Subcutaneous adipose tissue (tissue), 4 donors: Measurements from ENCODE around the gene ANKRD17. TPM values are rescaled to one million over a fixed set of nuclear protein-coding genes. Genes with fewer than 3 reads are reported as not detected.

Experiments used
- CTCF ChIP-seq: fragments of 450-650 bp; IDR thresholded peaks from one replicate; pipeline ENCODE4 v1.5.1; 2016; ENCODE audit warnings: low read depth, mild to moderate bottlenecking, control low read depth, antibody characterized with exemption, moderate library complexity
- total RNA-seq, 4 donors: library from RNA; depleted of rRNA; stranded (reverse); fragments of >200 nt; gene quantifications; one replicate each; pipeline ENCODE4 v1.1.0, GENCODE V29; 2016

The ANKRD17 gene
- total RNA-seq, 4 donors from 2014 or later, result 54.6 to 67.7 (median 57.5) TPM

GRCh38 chr4:73086095-73086868, 172.3 kb downstream of the ANKRD17 start:
- no peak for TF ChIP-seq CTCF

- TF ChIP-seq CTCF, result no peak
These were observed 177.8 kb downstream of the ANKRD17 start for GRCh38 chr4:73080789-73081188.

GRCh38 chr4:73075832-73076231, 182.8 kb downstream of the ANKRD17 start:
- no peak for TF ChIP-seq CTCF

GRCh38 chr4:73070074-73070390, 188.6 kb downstream of the ANKRD17 start:
- no peak for TF ChIP-seq CTCF

GRCh38 chr4:73069338-73070073, 189.1 kb downstream of the ANKRD17 start, which contains the start of gene COX18:
TSS of gene COX18 (minus strand) at chr4:73069716. CDS start at chr4:73069649, 67 bp downstream.
- TF ChIP-seq CTCF, result no peak

- no peak for TF ChIP-seq CTCF
These were observed 189.9 kb downstream of the ANKRD17 start for GRCh38 chr4:73068491-73069337.
